Measurements from ENCODE around the gene DYRK1B. TPM values are rescaled to one million over a fixed set of nuclear protein-coding genes. Genes with fewer than 3 reads are reported as not detected.

Gene DYRK1B
- total RNA-seq, 1 donor from 2014 or later, result 7.8 TPM

GRCh38 chr19:39802958-39803357 lies 31.0 kb downstream of the DYRK1B start:
- no peaks in the 10 kb centered on the region for H3K9me3 Mint-ChIP-seq
- DNase-seq (ENCODE audit: low spot score), result peak; percentile 3
- Histone ChIP-seq H3K9me3 (ENCODE audit: low read depth) (no peaks in the 10 kb centered on the region), H2AFZ (replicated peaks) (peak overlapping the region; percentile 73), H3K27ac (no peak overlapping the region), H3K36me3 (no peaks in the 10 kb centered on the region), H3K4me3 (no peak overlapping the region), H3K9ac (no peak overlapping the region), H3K27me3 (no peaks in the 10 kb centered on the region), H3K4me1 (peaks cover 5% of the 10 kb centered on the region), H3K4me2 (no peak overlapping the region), H4K20me1 (ENCODE audit: low read depth) (no peaks in the 10 kb centered on the region), H3F3A (ENCODE audit: low read depth) (no peaks in the 10 kb centered on the region), H3K79me2 (ENCODE audit: low read depth) (no peaks in the 10 kb centered on the region)
- H3K27ac Mint-ChIP-seq, result no peak overlapping the region
- TF ChIP-seq CTCF (IDR thresholded peaks at IDR 0.05) (no peak), EZH2phosphoT487 (IDR thresholded peaks at IDR 0.05) (no peak), EZH2 (IDR thresholded peaks at IDR 0.05) (no peak)
- H3K4me1 Mint-ChIP-seq, result no peaks in the 10 kb centered on the region
- H3K4me3 Mint-ChIP-seq, result no peak overlapping the region
- no peaks in the 10 kb centered on the region for H3K36me3 Mint-ChIP-seq
- peaks cover 2% of the 10 kb centered on the region for H3K27me3 Mint-ChIP-seq (ENCODE audit: insufficient read depth, low read depth)

- no peaks in the 10 kb centered on the region for H3K36me3 ChIP-seq
- no peak overlapping the region for H3K4me3 ChIP-seq
- DNase-seq (ENCODE audit: low spot score), result no peak
- Mint-ChIP-seq H3K9me3 (no peaks in the 10 kb centered on the region), H3K27me3 (ENCODE audit: insufficient read depth, low read depth) (peaks cover 6% of the 10 kb centered on the region), H3K36me3 (no peaks in the 10 kb centered on the region), H3K27ac (no peak overlapping the region), H3K4me1 (peaks cover 4% of the 10 kb centered on the region), H3K4me3 (no peak overlapping the region)
- H3K9me3 ChIP-seq (ENCODE audit: low read depth), result no peaks in the 10 kb centered on the region
- TF ChIP-seq EZH2 (IDR thresholded peaks at IDR 0.05) (no peak), EZH2phosphoT487 (IDR thresholded peaks at IDR 0.05) (no peak), CTCF (IDR thresholded peaks at IDR 0.05) (no peak)
- H3K9ac ChIP-seq, result no peak overlapping the region
- no peaks in the 10 kb centered on the region for H3K27me3 ChIP-seq
- no peak overlapping the region for H3K4me2 ChIP-seq
- H4K20me1 ChIP-seq (ENCODE audit: low read depth), result no peaks in the 10 kb centered on the region
- H3K79me2 ChIP-seq (ENCODE audit: low read depth), result no peaks in the 10 kb centered on the region
- no peaks in the 10 kb centered on the region for H3F3A ChIP-seq (ENCODE audit: low read depth)
- no peak overlapping the region for H2AFZ ChIP-seq (replicated peaks)
- no peaks in the 10 kb centered on the region for H3K4me1 ChIP-seq
- H3K27ac ChIP-seq, result no peak overlapping the region
These were observed 36.9 kb downstream of the DYRK1B start for GRCh38 chr19:39797083-39797482.

GRCh38 chr19:39796000-39796498 lies 37.9 kb downstream of the DYRK1B start:
- DNase-seq (ENCODE audit: low spot score), result no peak
- Mint-ChIP-seq H3K4me1 (peaks cover 4% of the 10 kb centered on the region), H3K4me3 (no peak overlapping the region), H3K27me3 (ENCODE audit: insufficient read depth, low read depth) (peaks cover 6% of the 10 kb centered on the region), H3K27ac (no peak overlapping the region), H3K9me3 (no peaks in the 10 kb centered on the region), H3K36me3 (no peaks in the 10 kb centered on the region)
- H3K4me3 ChIP-seq, result no peak overlapping the region
- no peak overlapping the region for H3K9ac ChIP-seq
- no peak overlapping the region for H3K4me2 ChIP-seq
- H4K20me1 ChIP-seq (ENCODE audit: low read depth), result no peaks in the 10 kb centered on the region
- H3K79me2 ChIP-seq (ENCODE audit: low read depth), result no peaks in the 10 kb centered on the region
- H3K9me3 ChIP-seq (ENCODE audit: low read depth), result no peaks in the 10 kb centered on the region
- no peak overlapping the region for H3K27ac ChIP-seq
- no peaks in the 10 kb centered on the region for H3K4me1 ChIP-seq
- peak overlapping the region; percentile 66 for H2AFZ ChIP-seq (replicated peaks)
- H3F3A ChIP-seq (ENCODE audit: low read depth), result no peaks in the 10 kb centered on the region
- H3K36me3 ChIP-seq, result no peaks in the 10 kb centered on the region
- TF ChIP-seq CTCF (IDR thresholded peaks at IDR 0.05), result no peak
- TF ChIP-seq EZH2phosphoT487 (IDR thresholded peaks at IDR 0.05), result no peak
- TF ChIP-seq EZH2 (IDR thresholded peaks at IDR 0.05), result no peak
- H3K27me3 ChIP-seq, result no peaks in the 10 kb centered on the region

All from neural progenitor cell (in vitro differentiated cells).